Measurements from ENCODE around the gene BCAP31.

BCAP31 gene

DNA sequence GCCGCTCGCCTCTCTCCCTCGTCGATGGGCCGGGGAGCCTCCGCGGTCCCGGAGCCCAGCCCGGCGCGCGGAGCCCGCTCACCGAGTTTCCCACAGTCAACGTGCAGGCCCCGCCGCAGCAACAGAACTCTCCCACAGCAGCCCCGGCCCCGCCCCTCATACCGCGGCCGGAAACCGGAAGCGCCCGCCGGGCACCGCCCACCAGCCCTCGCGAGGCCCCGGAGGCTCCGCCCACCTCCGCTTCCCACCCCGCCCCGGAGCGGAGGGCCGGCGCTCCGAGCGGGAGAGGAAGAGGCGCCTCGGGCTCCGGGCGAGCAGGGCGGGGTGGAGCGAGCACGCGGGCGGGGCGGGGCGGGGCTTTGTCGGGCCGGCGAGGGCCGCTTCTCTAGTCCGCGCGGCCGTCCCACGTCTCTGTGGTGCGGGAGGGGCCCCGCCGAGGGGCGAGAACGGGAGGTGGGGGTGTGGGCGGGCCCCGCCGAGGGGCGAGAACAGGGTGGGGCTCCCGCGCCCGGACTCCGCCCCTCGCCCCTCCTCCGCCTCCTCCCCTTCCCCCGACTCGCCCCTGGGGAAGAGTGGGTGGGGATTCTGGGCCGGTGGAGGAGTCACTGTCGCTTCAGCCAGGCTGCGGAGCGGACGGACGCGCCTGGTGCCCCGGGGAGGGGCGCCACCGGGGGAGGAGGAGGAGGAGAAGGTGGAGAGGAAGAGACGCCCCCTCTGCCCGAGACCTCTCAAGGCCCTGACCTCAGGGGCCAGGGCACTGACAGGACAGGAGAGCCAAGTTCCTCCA, at the start of gene BCAP31, which contains the start of gene ABCD1:
Gene BCAP31, minus strand, starts transcription at position 136 of the 787 bp plus-strand sequence. CDS start 1,143 bp downstream, outside the sequence.
Gene ABCD1, plus strand, starts transcription at position 605 of the 787 bp plus-strand sequence. CDS start 411 bp downstream, outside the sequence.
- peaks cover 28% of the 10 kb centered on the region for H3K36me3 ChIP-seq
- H3K4me1 ChIP-seq, result peaks cover 50% of the 10 kb centered on the region
- H3K27ac ChIP-seq, result peak within 1 kb of the TSS; percentile 98
- peak within 1 kb of the TSS; percentile 76 for H3K4me3 ChIP-seq
- H3K27me3 ChIP-seq, result peaks cover 46% of the 10 kb centered on the region
- peak within 1 kb of the TSS; percentile 92 for H3K4me2 ChIP-seq
- H3K9me3 ChIP-seq, result peaks cover 49% of the 10 kb centered on the region
- peak within 1 kb of the TSS; percentile 90 for H3K9ac ChIP-seq
- TF ChIP-seq Cebpa-rat (IDR thresholded peaks at IDR 0.05), result no peak
- H4K20me1 ChIP-seq, result peaks cover 58% of the 10 kb centered on the region

DNA sequence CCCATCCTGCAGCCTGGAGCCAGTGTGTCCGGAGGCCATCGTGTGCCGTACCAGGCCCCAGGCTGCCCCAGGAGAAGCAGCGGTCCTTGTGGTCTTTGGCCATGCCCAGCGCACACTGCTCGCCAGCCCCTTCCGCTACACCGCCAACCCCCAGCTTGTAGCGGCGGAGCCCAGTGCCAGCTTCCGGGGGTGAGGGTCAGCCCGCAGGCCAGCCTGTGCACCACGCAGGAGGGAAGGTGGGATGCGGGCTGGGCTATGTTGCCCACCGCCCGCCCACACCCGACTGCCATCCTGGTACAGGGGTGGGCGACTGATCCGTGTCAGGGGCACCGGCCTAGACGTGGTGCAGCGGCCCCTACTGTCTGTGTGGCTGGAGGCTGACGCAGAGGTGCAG, 49.0 kb upstream of the BCAP31 start:
- no peaks in the 10 kb centered on the region; the same call in 1 of the 2 replicates for H3K27me3 ChIP-seq
- no peak overlapping the region for H3K4me2 ChIP-seq
- H3K9ac ChIP-seq, result no peak overlapping the region
- H3K4me3 ChIP-seq, result no peak overlapping the region
- H4K20me1 ChIP-seq, result 0 out of 2 replicates have a peak, but pooled peaks cover 6% of the 10 kb centered on the region
- H3K9me3 ChIP-seq, result peaks cover 32% of the 10 kb centered on the region; the same call in 1 of the 2 replicates
- no peaks in the 10 kb centered on the region for H3K36me3 ChIP-seq
- no peak overlapping the region for H3K27ac ChIP-seq
- peaks cover 30% of the 10 kb centered on the region for H3K4me1 ChIP-seq
- no peak for TF ChIP-seq Cebpa-rat (IDR thresholded peaks at IDR 0.05)

DNA sequence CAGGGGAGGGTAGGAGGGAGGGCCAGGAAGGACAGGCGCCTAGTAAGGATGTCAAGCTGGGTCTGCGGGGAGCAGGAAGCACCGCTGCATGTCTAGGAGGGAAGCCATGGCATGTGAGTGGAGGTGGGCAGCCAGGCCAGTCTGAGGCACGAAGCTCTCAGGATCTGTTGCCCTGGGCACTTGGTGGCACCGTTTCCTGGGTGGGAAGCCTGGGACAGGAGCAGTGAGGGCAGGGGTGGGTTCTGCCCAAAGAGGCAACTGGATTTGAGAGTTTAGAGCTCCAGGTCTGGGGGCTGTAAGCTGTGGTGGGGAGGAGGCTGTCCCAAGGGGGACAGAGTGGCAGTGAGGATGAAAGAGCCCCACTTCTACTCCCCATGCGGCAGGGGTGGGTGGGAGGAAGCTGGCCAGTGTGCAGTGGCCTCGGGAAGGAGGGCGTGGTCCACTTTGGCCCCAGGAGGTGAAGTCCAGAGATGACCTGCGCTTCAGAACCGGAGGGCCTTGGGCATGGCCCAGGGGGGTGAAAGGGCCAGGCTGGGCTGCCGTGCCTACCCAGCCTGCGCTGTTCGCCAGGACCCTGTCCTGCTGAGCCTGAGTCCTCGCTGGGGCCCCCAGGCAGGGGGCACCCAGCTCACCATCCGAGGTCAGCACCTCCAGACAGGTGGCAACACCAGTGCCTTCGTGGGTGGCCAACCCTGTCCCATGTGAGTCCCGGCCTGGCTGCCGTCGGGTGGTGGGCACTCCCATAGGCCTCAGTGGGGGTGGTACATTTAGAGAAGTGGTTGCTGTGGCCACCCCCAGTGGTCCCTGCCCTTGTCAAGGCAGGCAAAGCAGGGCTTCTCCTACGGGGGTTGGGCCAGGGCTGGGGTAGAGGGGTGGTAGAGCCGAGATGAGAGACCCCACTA, 48.4 kb upstream of the BCAP31 start:
- Histone ChIP-seq H3K36me3 (no peaks in the 10 kb centered on the region), H3K27me3 (no peaks in the 10 kb centered on the region), H3K4me2 (peak overlapping the region; percentile 21), H3K9me3 (peaks cover 32% of the 10 kb centered on the region; the same call in 1 of the 2 replicates), H3K4me3 (no peak overlapping the region), H3K4me1 (peaks cover 30% of the 10 kb centered on the region), H3K27ac (no peak overlapping the region), H4K20me1 (0 out of 2 replicates have a peak, but pooled peaks cover 6% of the 10 kb centered on the region), H3K9ac (no peak overlapping the region)
- TF ChIP-seq Cebpa-rat (IDR thresholded peaks at IDR 0.05), result no peak

DNA sequence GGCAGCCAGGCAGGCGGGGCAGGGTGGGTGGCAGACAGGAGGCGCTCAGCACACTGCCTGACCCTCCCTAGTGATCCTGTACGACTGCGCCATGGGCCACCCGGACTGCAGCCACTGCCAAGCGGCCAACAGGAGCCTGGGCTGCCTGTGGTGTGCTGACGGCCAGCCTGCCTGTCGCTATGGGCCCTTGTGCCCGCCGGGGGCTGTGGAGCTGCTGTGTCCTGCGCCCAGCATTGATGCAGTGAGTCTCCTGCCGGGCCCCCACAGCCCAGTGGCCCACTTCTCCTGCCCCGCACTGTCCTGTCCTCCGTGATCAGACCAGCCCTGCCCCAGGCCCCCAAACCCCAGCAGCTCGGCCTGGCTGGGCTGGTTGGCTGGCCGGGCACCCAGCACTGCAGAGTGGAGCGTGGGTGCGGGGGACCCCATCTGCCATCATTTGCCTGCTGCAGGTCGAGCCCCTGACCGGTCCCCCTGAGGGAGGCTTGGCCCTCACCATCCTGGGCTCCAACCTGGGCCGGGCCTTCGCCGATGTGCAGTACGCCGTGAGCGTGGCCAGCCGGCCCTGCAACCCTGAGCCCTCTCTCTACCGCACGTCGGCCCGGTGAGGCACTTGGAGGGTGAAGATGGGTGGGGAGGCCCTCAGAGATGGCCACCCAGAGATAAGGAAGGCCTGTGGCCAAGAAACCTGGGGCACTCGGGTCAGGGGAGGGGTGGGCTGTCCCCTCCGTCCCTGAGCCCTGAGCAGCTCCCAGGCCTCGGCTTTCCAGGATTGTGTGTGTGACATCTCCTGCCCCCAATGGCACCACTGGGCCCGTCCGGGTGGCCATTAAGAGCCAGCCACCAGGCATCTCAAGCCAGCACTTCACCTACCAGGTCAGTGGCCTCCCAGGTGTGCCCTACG, 47.5 kb upstream of the BCAP31 start:
- 0 out of 2 replicates have a peak, but pooled peaks cover 6% of the 10 kb centered on the region for H4K20me1 ChIP-seq
- no peak overlapping the region for H3K4me2 ChIP-seq
- H3K27me3 ChIP-seq, result no peaks in the 10 kb centered on the region
- peaks cover 32% of the 10 kb centered on the region; the same call in 1 of the 2 replicates for H3K9me3 ChIP-seq
- TF ChIP-seq Cebpa-rat (IDR thresholded peaks at IDR 0.05), result no peak
- no peak overlapping the region for H3K9ac ChIP-seq
- H3K27ac ChIP-seq, result no peak overlapping the region
- H3K4me3 ChIP-seq, result no peak overlapping the region
- H3K4me1 ChIP-seq, result peaks cover 37% of the 10 kb centered on the region
- no peaks in the 10 kb centered on the region for H3K36me3 ChIP-seq

DNA sequence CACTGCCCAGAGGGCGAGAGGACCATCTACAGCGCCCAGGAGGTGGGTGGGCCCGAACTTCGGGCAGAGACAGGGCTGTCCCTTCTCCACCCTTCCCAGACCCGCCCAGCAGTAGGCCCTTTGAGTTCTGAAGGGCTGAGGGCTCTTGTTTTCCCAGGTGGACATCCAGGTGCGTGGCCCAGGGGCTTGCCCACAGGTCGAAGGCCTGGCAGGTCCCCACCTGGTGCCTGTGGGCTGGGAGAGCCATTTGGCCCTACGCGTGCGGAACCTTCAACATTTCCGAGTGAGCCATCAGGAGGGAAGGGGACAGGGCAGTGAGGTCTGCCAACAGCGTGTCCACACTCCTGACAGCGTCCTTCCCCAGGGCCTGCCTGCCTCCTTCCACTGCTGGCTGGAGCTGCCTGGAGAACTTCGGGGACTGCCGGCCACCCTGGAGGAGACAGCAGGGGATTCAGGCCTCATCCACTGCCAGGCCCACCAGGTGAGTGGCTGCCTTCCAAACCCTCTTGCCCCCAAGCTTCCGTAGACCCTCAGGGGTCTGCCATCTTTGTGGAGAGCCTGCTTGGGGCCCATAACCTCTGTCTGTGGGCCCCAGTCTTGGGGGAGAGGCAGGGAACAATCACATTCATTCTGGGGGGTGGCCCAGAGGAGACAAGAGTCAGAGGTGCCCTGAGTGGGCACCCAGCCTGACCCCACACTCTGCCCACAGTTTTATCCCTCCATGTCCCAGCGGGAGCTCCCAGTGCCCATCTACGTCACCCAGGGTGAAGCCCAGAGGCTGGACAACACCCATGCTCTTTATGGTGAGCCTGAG, 46.6 kb upstream of the BCAP31 start:
- no peak overlapping the region for H3K4me2 ChIP-seq
- H3K27ac ChIP-seq, result no peak overlapping the region
- peaks cover 8% of the 10 kb centered on the region; the same call in 1 of the 2 replicates for H4K20me1 ChIP-seq
- no peaks in the 10 kb centered on the region for H3K36me3 ChIP-seq
- no peak overlapping the region for H3K9ac ChIP-seq
- no peaks in the 10 kb centered on the region; the same call in 1 of the 2 replicates for H3K27me3 ChIP-seq
- H3K4me1 ChIP-seq, result peaks cover 46% of the 10 kb centered on the region
- TF ChIP-seq Cebpa-rat (IDR thresholded peaks at IDR 0.05), result no peak
- peaks cover 32% of the 10 kb centered on the region; the same call in 1 of the 2 replicates for H3K9me3 ChIP-seq
- H3K4me3 ChIP-seq, result no peak overlapping the region

DNA sequence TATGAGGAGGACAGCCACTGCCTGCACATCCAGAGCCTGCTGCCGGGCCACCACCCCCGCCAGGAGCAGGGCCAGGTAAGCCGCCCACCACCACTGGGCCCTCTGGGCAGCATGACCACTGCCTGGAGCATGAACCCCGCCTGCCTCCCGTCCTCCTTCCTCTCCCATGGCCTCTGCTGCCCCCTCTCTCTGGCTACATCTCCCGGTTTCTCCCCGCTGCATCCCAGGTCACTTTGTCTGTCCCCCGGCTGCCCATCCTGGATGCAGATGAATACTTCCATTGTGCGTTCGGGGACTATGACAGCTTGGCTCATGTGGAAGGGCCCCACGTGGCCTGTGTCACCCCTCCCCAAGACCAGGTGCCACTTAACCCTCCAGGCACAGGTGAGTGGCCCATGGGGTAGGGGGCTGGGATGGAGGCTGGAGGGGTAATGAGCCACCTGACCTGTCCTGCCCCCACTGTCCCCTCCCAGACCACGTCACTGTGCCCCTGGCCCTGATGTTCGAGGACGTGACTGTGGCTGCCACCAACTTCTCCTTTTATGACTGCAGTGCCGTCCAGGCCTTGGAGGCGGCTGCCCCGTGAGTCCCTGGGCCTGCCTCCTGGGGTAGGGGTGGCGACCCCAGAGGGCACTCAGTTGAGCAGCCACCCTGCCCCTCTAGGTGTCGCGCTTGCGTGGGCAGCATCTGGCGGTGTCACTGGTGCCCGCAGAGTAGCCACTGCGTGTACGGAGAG, 45.8 kb upstream of the BCAP31 start:
- H3K9ac ChIP-seq, result no peak overlapping the region
- TF ChIP-seq Cebpa-rat (IDR thresholded peaks at IDR 0.05), result no peak
- H3K27me3 ChIP-seq, result no peaks in the 10 kb centered on the region; the same call in 1 of the 2 replicates
- no peaks in the 10 kb centered on the region for H3K36me3 ChIP-seq
- H3K9me3 ChIP-seq, result peaks cover 25% of the 10 kb centered on the region; the same call in 1 of the 2 replicates
- H4K20me1 ChIP-seq, result peaks cover 15% of the 10 kb centered on the region; the same call in 1 of the 2 replicates
- peaks cover 54% of the 10 kb centered on the region for H3K4me1 ChIP-seq
- H3K27ac ChIP-seq, result no peak overlapping the region
- H3K4me3 ChIP-seq, result no peak overlapping the region
- no peak overlapping the region for H3K4me2 ChIP-seq

DNA sequence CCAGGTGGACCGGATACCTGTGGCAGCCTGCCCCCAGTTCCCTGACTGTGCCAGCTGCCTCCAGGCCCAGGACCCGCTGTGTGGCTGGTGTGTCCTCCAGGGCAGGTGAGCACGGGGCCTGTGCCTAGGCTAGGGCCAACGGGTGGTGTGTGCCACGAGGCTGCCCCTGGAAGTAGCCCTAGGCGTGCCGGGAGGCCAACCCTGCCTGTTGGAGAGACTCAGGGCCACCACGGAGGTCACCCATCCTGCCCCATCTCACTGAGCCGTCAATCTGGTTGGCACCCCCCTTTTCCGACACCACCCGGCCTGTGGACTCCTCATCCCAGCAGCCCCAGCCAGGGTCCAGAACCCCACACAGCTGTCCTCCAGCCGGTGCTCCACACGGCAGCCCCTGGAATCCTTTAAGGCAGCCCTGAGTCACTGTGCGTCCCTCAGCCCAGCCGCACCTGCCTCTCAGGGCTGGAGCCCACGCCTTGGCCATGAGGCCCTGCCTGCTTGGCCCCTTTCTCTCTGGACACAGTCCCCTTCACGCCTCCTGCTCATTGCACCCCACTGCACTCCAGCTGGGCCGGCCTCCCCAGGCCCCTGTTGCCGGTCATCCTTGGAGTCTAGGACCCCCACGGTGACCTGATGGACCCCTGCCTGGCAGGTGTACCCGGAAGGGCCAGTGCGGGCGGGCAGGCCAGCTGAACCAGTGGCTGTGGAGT, 45.1 kb upstream of the BCAP31 start:
- no peak overlapping the region for H3K4me3 ChIP-seq
- H3K27me3 ChIP-seq, result no peaks in the 10 kb centered on the region; the same call in 1 of the 2 replicates
- TF ChIP-seq Cebpa-rat (IDR thresholded peaks at IDR 0.05), result no peak
- H4K20me1 ChIP-seq, result peaks cover 22% of the 10 kb centered on the region
- H3K4me1 ChIP-seq, result peaks cover 61% of the 10 kb centered on the region
- peaks cover 17% of the 10 kb centered on the region; the same call in 1 of the 2 replicates for H3K9me3 ChIP-seq
- H3K4me2 ChIP-seq, result peak overlapping the region; percentile 72; the same call in 1 of the 2 replicates
- H3K9ac ChIP-seq, result no peak overlapping the region
- H3K36me3 ChIP-seq, result no peaks in the 10 kb centered on the region
- H3K27ac ChIP-seq, result peak overlapping the region; percentile 58; the same call in 1 of the 2 replicates
